GM12878 (cell line): ENCODE results near the gene C6orf89. TPM values are rescaled to one million over a fixed set of nuclear protein-coding genes. Genes with fewer than 3 reads are reported as not detected.

Experiments
- ATAC-seq: fragments of 200-7000 bp; cut with Tn5 transposase; 3 replicates; pipeline ENCODE4 v1.9.1; 2020; ENCODE audit warnings: mild to moderate bottlenecking, moderate library complexity
- BruUV-seq: library from RNA; stranded (reverse); fragments of 400-500 nt; replicated peaks from 2 replicates; lab custom pipeline; 2021; lab: Mats Ljungman, UMichigan
- CTCF ChIA-PET: fragments of 300-600 bp; sonication (Branson Sonifier 250); formaldehyde crosslinking; extraction: SDS; loops from one replicate; lab custom pipeline; 2021; ENCODE audit warnings: inconsistent platforms; lab: Yijun Ruan, JAX
- POLR2A ChIA-PET: fragments of 350-600 bp; formaldehyde crosslinking; extraction: SDS; loops from one replicate; lab custom pipeline; 2021; ENCODE audit warnings: inconsistent platforms; lab: Charles Lee
- RAD21 ChIA-PET: fragments of 300-600 bp; sonication (Branson Sonifier 250); formaldehyde crosslinking; loops from one replicate; lab custom pipeline; 2023; ENCODE audit warnings: antibody characterized with exemption; ENCODE audit not compliant: unreplicated experiment; lab: Charles Lee
- SMC1A ChIA-PET: fragments of 300-600 bp; sonication (Branson Sonifier 250); formaldehyde crosslinking; loops from one replicate; lab custom pipeline; 2023; ENCODE audit not compliant: unreplicated experiment, uncharacterized antibody; lab: Charles Lee
- DNase-seq: peaks from one replicate; pipeline ENCODE4 v3.0.0-alpha.2; 2011; ENCODE audit warnings: low read depth, low spot score
- FAIRE-seq: peaks from 3 replicates; lab custom pipeline; 2011; peaks lifted over from hg19 to GRCh38; lab: Jason Lieb, UNC
- H2AFZ ChIP-seq: 2 replicates; pipeline ENCODE4 v1.6.0; 2011; ENCODE audit warnings: low read depth, low read length, control low read depth; ENCODE audit not compliant: control insufficient read depth
- H3K27ac ChIP-seq: 2 replicates; pipeline ENCODE4 v1.5.1; 2011; ENCODE audit warnings: control low read depth; ENCODE audit not compliant: control insufficient read depth, insufficient read depth
- H3K27me3 ChIP-seq, 2 experiments: replicated peaks in 1 of 2; 2 replicates each; pipeline versions ENCODE4 v1.6.0 to v1.6.1; 2011; ENCODE audit warnings: low read length in 1 of 2; ENCODE audit not compliant: control insufficient read depth in 2 of 2, insufficient read depth in 2 of 2
- H3K36me3 ChIP-seq, 2 experiments: 2 replicates each; pipeline ENCODE4 v1.5.1; 2011; ENCODE audit warnings: low read length in 1 of 2; ENCODE audit not compliant: control insufficient read depth in 2 of 2, insufficient read depth in 2 of 2
- H3K4me1 ChIP-seq: 2 replicates; pipeline ENCODE4 v1.6.1; 2011; ENCODE audit warnings: mild to moderate bottlenecking, low read length, moderate library complexity, mixed read lengths; ENCODE audit not compliant: control insufficient read depth, insufficient read depth
- H3K4me2 ChIP-seq: 2 replicates; pipeline ENCODE4 v1.6.0; 2011; ENCODE audit warnings: control low read depth; ENCODE audit not compliant: control insufficient read depth, insufficient read depth
- H3K4me3 ChIP-seq: fragments of 200-600 bp; sonication (generic); 2 replicates; pipeline ENCODE4 v1.5.1; 2016
- H3K79me2 ChIP-seq: 2 replicates; pipeline ENCODE4 v1.6.0; 2011; ENCODE audit warnings: low read length; ENCODE audit not compliant: control insufficient read depth, insufficient read depth
- H3K9ac ChIP-seq: 2 replicates; pipeline ENCODE4 v1.8.0; 2011; ENCODE audit warnings: low read length, control low read depth, mixed read lengths; ENCODE audit not compliant: control insufficient read depth, insufficient read depth
- H3K9me3 ChIP-seq: replicated peaks from 3 replicates; pipeline ENCODE4 v1.5.1; 2011; ENCODE audit warnings: mild to moderate bottlenecking, low read length; ENCODE audit not compliant: control insufficient read depth, insufficient read depth
- H4K20me1 ChIP-seq: 2 replicates; pipeline ENCODE4 v1.6.0; 2011; ENCODE audit not compliant: control insufficient read depth, insufficient read depth
- BHLHE40 ChIP-seq, 2 experiments: fragments of 450-650 bp in 1 of 2; IDR thresholded peaks; 2 replicates each; pipeline ENCODE4 v1.6.1; 2011 to 2017; ENCODE audit warnings: low read depth in 2 of 2, borderline replicate concordance in 1 of 2, improper control_type of control experiment in 1 of 2, low read length in 1 of 2, mild to moderate bottlenecking in 1 of 2
- BMI1 ChIP-seq: fragments of 450-650 bp; IDR thresholded peaks from 2 replicates; pipeline ENCODE4 v1.6.1; 2016; ENCODE audit warnings: mild to moderate bottlenecking, moderate library complexity, borderline replicate concordance
- BRCA1 ChIP-seq: IDR thresholded peaks from 2 replicates; pipeline ENCODE4 v1.6.1; 2011; ENCODE audit warnings: low read depth, low read length, improper control_type of control experiment
- E4F1 ChIP-seq: fragments of 450-650 bp; IDR thresholded peaks from 2 replicates; pipeline ENCODE4 v1.6.1; 2018; ENCODE audit warnings: borderline replicate concordance, mild to moderate bottlenecking; ENCODE audit not compliant: partially characterized antibody
- NFXL1 ChIP-seq: fragments of 450-650 bp; IDR thresholded peaks from 2 replicates; pipeline ENCODE4 v1.6.1; 2017; ENCODE audit warnings: antibody characterized with exemption, mild to moderate bottlenecking, borderline replicate concordance
- NR2C2 ChIP-seq: IDR thresholded peaks from 2 replicates; pipeline ENCODE4 v1.6.1; 2011; ENCODE audit warnings: borderline replicate concordance, low read depth; ENCODE audit not compliant: control insufficient read depth, insufficient read length
- PBX3 ChIP-seq: IDR thresholded peaks from 2 replicates; pipeline ENCODE4 v1.6.1; 2011; ENCODE audit warnings: mild to moderate bottlenecking, low read depth, low read length, moderate library complexity; ENCODE audit not compliant: insufficient replicate concordance
- POLR2AphosphoS2 ChIP-seq: IDR thresholded peaks from 2 replicates; pipeline ENCODE4 v1.6.1; 2011; ENCODE audit warnings: low read depth, mild to moderate bottlenecking, low read length, improper control_type of control experiment, moderate library complexity
- POU2F2 ChIP-seq: IDR thresholded peaks from 3 replicates; pipeline ENCODE4 v1.6.1; 2011; ENCODE audit warnings: low read depth, mild to moderate bottlenecking, low read length, borderline replicate concordance
- RAD51 ChIP-seq: fragments of 450-650 bp; IDR thresholded peaks from 2 replicates; pipeline ENCODE4 v1.6.1; 2016; ENCODE audit warnings: moderate library complexity, mild to moderate bottlenecking, inconsistent platforms
- RB1 ChIP-seq: fragments of 450-650 bp; formaldehyde crosslinking; IDR thresholded peaks from 2 replicates; pipeline ENCODE4 v1.6.1; 2017; ENCODE audit warnings: mild to moderate bottlenecking, borderline replicate concordance
- STAT1 ChIP-seq: fragments of 450-650 bp; conservative IDR thresholded peaks from 2 replicates; pipeline ENCODE4 v1.6.1; 2014; ENCODE audit warnings: antibody characterized with exemption, mild to moderate bottlenecking
- ZNF622 ChIP-seq: fragments of 450-650 bp; IDR thresholded peaks from 2 replicates; pipeline ENCODE4 v1.6.1; 2017; ENCODE audit warnings: mild to moderate bottlenecking, inconsistent platforms
- WGBS: methylation state at CpG from one replicate; pipeline ENCODE4 v1.1.6; 2016; ENCODE audit warnings: low lambda C conversion rate; ENCODE audit not compliant: insufficient replicate concordance, insufficient coverage; ENCODE audit errors: missing lambda C conversion rate; 5-methylcytosine and 5-hydroxymethylcytosine counted together
- in situ Hi-C: fragments of 300-500 bp; cut with MboI; formaldehyde crosslinking; loops from 9 replicates; pipeline ENCODE4 v1.14.3; 2018; ENCODE audit warnings: mixed read lengths
- intact Hi-C: fragments of 100-400 bp; cut with micrococcal nuclease; formaldehyde crosslinking; loops from one replicate; pipeline ENCODE4 v1.14.2; 2022; ENCODE audit not compliant: unreplicated experiment
- polyA plus RNA-seq, 11 experiments: library from polyadenylated mRNA; depleted of rRNA in 4 of 11; unstranded in 6 of 11; stranded (reverse) in 5 of 11; fragments of >200 nt; fragmentation: Nextera tagmentation in 4 of 11; fragmentation: Illumina TruSeq in 1 of 11; extraction: Ambion mirVana in 4 of 11; extraction: Trizol in 1 of 11; gene quantifications; 1 replicate in 1 of 11; 2 replicates in 10 of 11; pipeline versions ENCODE4 v1.2.1 to v1.2.3, GENCODE V29; 2011 to 2016; ENCODE audit warnings: inconsistent platforms in 2 of 11, missing spikeins in 2 of 11, low read depth in 1 of 11
- total RNA-seq, 4 experiments: library from RNA; depleted of rRNA in 3 of 4; stranded (reverse); fragments of >200 nt in 3 of 4; fragmentation: Illumina TruSeq in 1 of 4; extraction: Trizol in 1 of 4; gene quantifications; 2 replicates each; pipeline versions ENCODE4 v1.2.1 to v1.2.3, GENCODE V29; 2013 to 2021
- TF ChIP-seq, protein P1 (sequence below): IDR thresholded peaks from 2 replicates; pipeline ENCODE4 v1.6.1; 2011; ENCODE audit warnings: low read depth, mild to moderate bottlenecking, low read length, moderate library complexity, borderline replicate concordance; ENCODE audit errors: extremely low read depth

Gene C6orf89
- total and polyA plus RNA-seq, 10 of the 15 experiments (the other 5 are each of a cell fraction or from before 2014, with no cell fraction given), result 10.8 to 42.7 (median 28.6) TPM

- H3K36me3 ChIP-seq, result peaks cover 51 to 65% of the 10 kb centered on the region in 2 experiments
- H4K20me1 ChIP-seq, result no peaks in the 10 kb centered on the region
- ChIA-PET POLR2A (no interaction called here), CTCF (interaction anchor here (1.8 kb wide), 1 partner anchor 45 kb away, joined by 4 read pairs; no protein-coding TSS in a partner anchor), RAD21 (no interaction called here), SMC1A (interaction anchor here (1.5 kb wide), 1 partner anchor 88 kb away, joined by 3 read pairs; the partner anchor contains the start of gene C6orf89)
- H2AFZ ChIP-seq, result no peak overlapping the region
- H3K9ac ChIP-seq, result no peak overlapping the region
- DNase-seq, result no peak
- H3K4me1 ChIP-seq, result no peaks in the 10 kb centered on the region
- no peak overlapping the region for H3K4me3 ChIP-seq
- no TSS peak for BruUV-seq
- H3K27ac ChIP-seq, result no peak overlapping the region
- H3K4me2 ChIP-seq, result no peak overlapping the region
- 100% methylated on average over 1 of the region's 1 CpG for WGBS
- no peak for ATAC-seq
- H3K79me2 ChIP-seq, result no peaks in the 10 kb centered on the region
- intact Hi-C loops (no loop called here), in situ Hi-C loops (no loop called here)
- H3K9me3 ChIP-seq, result no peaks in the 10 kb centered on the region
- FAIRE-seq, result no peak
- no peaks in the 10 kb centered on the region for H3K27me3 ChIP-seq
- TF ChIP-seq ZNF622 (no peak), RAD51 (no peak), NR2C2 (no peak), BRCA1 (no peak)
- TF ChIP-seq, protein P1, sequence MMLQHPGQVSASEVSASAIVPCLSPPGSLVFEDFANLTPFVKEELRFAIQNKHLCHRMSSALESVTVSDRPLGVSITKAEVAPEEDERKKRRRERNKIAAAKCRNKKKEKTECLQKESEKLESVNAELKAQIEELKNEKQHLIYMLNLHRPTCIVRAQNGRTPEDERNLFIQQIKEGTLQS, result no peak
Measured at GRCh38 chr6:36973190-36973589, 87.4 kb downstream of the C6orf89 start.

DNA sequence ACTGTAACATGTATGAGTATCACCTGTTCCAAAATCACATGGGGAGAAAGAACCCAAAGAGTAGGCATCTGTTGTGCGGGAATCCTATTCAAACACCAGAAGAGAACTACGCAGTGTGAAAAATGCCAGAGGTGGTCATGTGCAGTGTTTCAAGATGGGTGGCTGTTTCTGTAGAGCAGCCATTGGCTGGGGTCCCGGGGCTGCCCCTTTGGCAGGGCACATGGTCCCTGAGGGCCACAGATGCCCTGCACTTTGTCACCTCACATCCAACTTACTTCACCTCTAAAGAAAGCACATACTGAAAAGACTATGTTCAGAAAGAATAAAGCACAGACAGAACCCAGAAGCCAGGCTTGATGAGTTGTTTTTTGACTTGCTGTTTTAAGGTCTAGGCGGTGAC lies 87.9 kb downstream of the C6orf89 start:
- Histone ChIP-seq H2AFZ (no peak overlapping the region), H4K20me1 (no peaks in the 10 kb centered on the region), H3K36me3 (peaks cover 49 to 65% of the 10 kb centered on the region in 2 experiments), H3K4me1 (no peaks in the 10 kb centered on the region), H3K4me2 (no peak overlapping the region), H3K4me3 (no peak overlapping the region), H3K27me3 (no peaks in the 10 kb centered on the region), H3K79me2 (no peaks in the 10 kb centered on the region), H3K27ac (no peak overlapping the region), H3K9ac (no peak overlapping the region), H3K9me3 (no peaks in the 10 kb centered on the region)
- CTCF ChIA-PET, result interaction anchor here (0.6 to 1.8 kb wide), 2 partner anchors 44 to 396 kb away, joined by 3 to 4 read pairs; no protein-coding TSS in a partner anchor
- POLR2A ChIA-PET, result no interaction called here
- intact Hi-C loops (no loop called here), in situ Hi-C loops (no loop called here)
- FAIRE-seq (no peak), ATAC-seq (no peak), DNase-seq (no peak)
- over 99% methylated on average over 4 of the region's 4 CpGs for WGBS
- RAD21 ChIA-PET, result interaction anchor here (0.9 kb wide), 1 partner anchor 44 kb away, joined by 4 read pairs; no protein-coding TSS in a partner anchor
- BruUV-seq, result no TSS peak
- SMC1A ChIA-PET, result no interaction called here
- TF ChIP-seq NFXL1 (no peak), E4F1 (no peak), PBX3 (no peak), BMI1 (no peak), BHLHE40 (IDR thresholded peaks at IDR 0.05; ENCODE audit: borderline replicate concordance in 1 of 2, low read depth in 2 of 2, low read length in 1 of 2) (no peak), POU2F2 (no peak), RB1 (no peak), POLR2AphosphoS2 (no peak), STAT1 (no peak)
